Purkinje cell (primary cell): ENCODE data around the gene SRP68. TPM values are rescaled to one million over a fixed set of nuclear protein-coding genes. Genes with fewer than 3 reads are reported as not detected.

Experiments
- polyA plus RNA-seq: library from polyadenylated mRNA; unstranded; fragments of >200 nt; fragmentation: Nextera tagmentation; gene quantifications from 2 replicates; pipeline ENCODE4 v1.2.1, GENCODE V29; 2014

SRP68 gene
- polyA plus RNA-seq, result 26.4 and 28.5 TPM in 2 replicates

GRCh38 chr17:76072148-76072858 lies at the start of gene SRP68:
TSS of gene SRP68 (minus strand) at chr17:76072517. CDS start at chr17:76072491, 26 bp downstream.

DNA sequence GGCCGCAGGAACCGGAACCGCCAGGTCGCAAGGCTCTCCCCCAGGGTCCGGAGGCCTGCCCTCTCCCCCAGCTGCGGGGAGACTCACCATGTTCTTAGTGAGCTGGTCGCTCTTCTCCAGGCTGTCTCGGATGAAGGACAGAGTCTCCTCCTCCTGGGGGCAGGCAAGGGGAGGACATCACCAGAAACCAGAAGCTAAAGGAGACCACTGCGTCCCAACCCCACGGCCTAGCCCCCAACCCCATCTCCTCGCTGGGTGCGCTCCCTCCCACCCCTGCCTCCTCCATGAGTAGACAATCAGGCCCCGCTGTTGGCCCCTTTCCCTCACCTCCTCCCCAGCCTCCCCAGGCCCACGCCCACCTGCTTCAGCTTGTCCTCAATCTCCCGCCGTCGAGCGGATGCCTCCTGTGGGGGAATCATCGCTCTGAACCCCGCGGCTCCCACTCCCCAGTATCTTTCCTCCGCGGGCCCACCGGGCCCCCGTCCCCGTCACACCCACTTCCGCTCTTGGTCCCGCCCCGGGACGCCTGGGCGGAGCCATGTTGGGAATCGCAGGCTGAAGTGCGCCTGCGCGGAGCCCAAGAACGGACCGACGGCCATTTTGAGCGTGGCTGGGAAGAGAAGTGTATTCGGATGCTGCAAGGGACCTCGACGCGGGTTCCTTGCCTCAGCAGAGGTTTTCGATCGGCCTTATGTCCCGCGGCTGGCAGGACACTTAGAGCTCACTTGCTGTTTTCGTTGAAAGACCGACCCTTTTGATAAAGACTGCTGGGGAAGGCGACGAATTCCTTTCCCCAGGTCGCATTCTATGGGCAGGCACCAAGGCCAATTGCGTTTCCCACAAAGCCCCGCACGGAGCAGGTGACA lies 31.2 kb upstream of the SRP68 start, which contains the start of gene EXOC7:
Gene EXOC7, minus strand, starts transcription at position 514 of the 866 bp plus-strand sequence. Its CDS starts 95 bp downstream, at position 419.

GRCh38 chr17:76078860-76079534 lies 6.7 kb upstream of the SRP68 start, which contains the start of gene ZACN:
TSS of gene ZACN (plus strand) at chr17:76079182. CDS start at chr17:76079265, 83 bp downstream.

GRCh38 chr17:76074390-76075363 lies 2.4 kb upstream of the SRP68 start, which contains the start of gene GALR2:
TSS of gene GALR2 (plus strand) at chr17:76074781. CDS start at chr17:76074884, 103 bp downstream.

DNA sequence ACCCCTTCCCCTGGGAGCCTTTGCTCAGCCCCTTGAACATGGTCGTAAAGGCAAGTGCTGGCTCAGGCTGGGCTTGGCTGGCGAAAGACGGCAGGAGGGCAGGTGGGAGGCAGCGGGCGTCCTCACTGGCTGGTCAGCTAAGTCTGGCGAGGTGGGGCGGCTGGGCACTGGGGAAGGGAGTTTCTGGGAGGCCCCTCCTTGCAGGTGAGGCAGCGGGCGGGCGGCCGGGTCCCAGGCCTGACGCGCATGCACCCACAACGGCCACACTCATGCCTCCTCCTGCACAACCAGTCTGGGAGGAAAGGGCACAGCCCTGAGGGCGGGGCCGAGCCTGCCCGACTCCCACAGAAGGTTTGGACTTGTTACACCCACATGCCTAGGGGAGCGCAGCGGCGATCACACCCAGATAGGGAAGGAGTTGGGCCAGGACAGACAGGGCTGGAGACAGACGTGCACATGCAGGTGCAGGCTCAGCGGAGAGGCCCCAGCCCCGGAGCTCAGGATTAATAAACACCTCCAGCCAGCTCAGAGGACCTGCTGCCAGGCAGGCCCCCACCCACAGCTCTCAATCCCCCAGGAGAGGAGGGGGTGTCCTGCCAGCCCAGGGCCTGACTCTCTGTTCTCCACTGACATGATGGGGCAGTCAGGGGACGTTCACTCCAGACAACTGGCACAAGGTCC lies 45.0 kb downstream of the SRP68 start, which contains the start of gene EVPL:
Gene EVPL, minus strand, starts transcription at position 148 of the 681 bp plus-strand sequence. Its CDS starts 108 bp downstream, at position 40.

DNA sequence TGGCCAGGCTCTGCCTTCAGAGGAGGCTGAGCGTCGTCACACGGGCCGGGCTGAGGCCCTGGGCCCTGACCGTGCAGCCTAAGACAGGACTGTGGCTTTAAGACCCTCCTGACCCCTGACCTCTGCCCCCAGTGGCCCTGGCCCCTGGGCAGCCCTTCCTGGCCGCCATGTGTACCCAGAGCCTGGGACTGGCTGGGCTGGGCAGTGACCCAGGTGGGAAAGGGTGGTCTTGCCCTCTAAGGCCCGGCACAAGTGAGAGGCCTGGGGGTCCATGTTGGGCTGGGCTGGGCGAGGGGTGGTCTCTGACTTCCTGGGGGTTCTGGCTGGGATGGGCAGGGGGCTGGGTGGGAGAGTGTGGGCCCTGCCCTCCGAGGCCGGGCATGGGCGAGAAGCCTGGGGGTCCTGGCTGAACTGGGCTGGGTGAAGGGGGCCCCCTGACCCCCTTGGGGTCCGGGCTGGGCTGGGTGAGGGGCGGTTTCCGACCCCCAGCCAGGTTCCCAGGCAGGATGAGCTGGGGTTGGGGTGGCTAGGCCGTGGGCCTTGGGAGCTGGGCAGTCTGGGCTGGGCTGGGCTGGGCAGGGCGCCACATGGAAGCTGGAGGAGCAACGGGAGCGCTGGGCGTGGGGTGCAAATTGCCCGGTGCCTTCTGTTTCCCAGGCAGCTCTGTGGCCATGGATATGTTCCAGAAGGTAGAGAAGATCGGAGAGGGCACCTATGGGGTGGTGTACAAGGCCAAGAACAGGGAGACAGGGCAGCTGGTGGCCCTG lies 71.4 kb downstream of the SRP68 start, which contains the start of gene CDK3:
Gene CDK3, plus strand, starts transcription at position 101 of the 767 bp plus-strand sequence. Its CDS starts 571 bp downstream, at position 672.

Other genes starting within 250 kb of the SRP68 start
- gene UNC13D, start 228.1 kb downstream of the SRP68 start, polyA plus RNA-seq, result not detected in 2 replicates
- gene WBP2, start 217.2 kb downstream of the SRP68 start, polyA plus RNA-seq, result 16.8 and 30.4 TPM in 2 replicates
- gene TRIM47, start 193.9 kb downstream of the SRP68 start, polyA plus RNA-seq, result 3.8 and 5.3 TPM in 2 replicates
- gene TRIM65, start 175.6 kb downstream of the SRP68 start, polyA plus RNA-seq, result not detected in 2 replicates
- 22.6 and 30.0 TPM in 2 replicates for gene MRPL38, start 167.6 kb downstream of the SRP68 start, polyA plus RNA-seq
- 0.46 and 0.71 TPM in 2 replicates for gene FBF1, start 131.5 kb downstream of the SRP68 start, polyA plus RNA-seq
- 16.2 and 18.6 TPM in 2 replicates for gene ACOX1, start 93.4 kb downstream of the SRP68 start, polyA plus RNA-seq
- 3.4 and 10.1 TPM in 2 replicates for gene TEN1, start 93.3 kb downstream of the SRP68 start, polyA plus RNA-seq
- gene CDK3, start 71.7 kb downstream of the SRP68 start, polyA plus RNA-seq, result 0.29 and 1.8 TPM in 2 replicates
- gene EVPL, start 45.2 kb downstream of the SRP68 start, polyA plus RNA-seq, result 0.39 TPM in 1 of 2 replicates, not detected in the other
- gene GALR2, start 2.3 kb upstream of the SRP68 start, polyA plus RNA-seq, result 0.41 TPM in 1 of 2 replicates, not detected in the other
- gene ZACN, start 6.7 kb upstream of the SRP68 start, polyA plus RNA-seq, result 0.20 and 0.42 TPM in 2 replicates
- 21.9 and 24.2 TPM in 2 replicates for gene EXOC7, start 31.3 kb upstream of the SRP68 start, polyA plus RNA-seq
- not detected in 2 replicates for gene FOXJ1, start 68.7 kb upstream of the SRP68 start, polyA plus RNA-seq
- gene RNF157, start 168.0 kb upstream of the SRP68 start, polyA plus RNA-seq, result 38.1 and 46.4 TPM in 2 replicates
- 0.25 and 3.3 TPM in 2 replicates for gene UBALD2, start 192.8 kb upstream of the SRP68 start, polyA plus RNA-seq
- 0.21 and 0.31 TPM in 2 replicates for gene QRICH2, start 235.8 kb upstream of the SRP68 start, polyA plus RNA-seq